GM18873 (cell line): ENCODE results near the gene MROH7.
"Not testable (repeated sequence)": the region's sequence is repeated elsewhere in the genome, so short reads cannot be mapped to it uniquely, and the experiment has no call there.

Source experiments
- ATAC-seq: cut with Tn5 transposase; IDR thresholded peaks from one replicate; pipeline ENCODE4 v1.9.1; 2021; ENCODE audit warnings: mild to moderate bottlenecking, moderate library complexity, moderate number of reproducible peaks; ENCODE audit not compliant: unreplicated experiment, low FRiP score

The MROH7 gene

DNA sequence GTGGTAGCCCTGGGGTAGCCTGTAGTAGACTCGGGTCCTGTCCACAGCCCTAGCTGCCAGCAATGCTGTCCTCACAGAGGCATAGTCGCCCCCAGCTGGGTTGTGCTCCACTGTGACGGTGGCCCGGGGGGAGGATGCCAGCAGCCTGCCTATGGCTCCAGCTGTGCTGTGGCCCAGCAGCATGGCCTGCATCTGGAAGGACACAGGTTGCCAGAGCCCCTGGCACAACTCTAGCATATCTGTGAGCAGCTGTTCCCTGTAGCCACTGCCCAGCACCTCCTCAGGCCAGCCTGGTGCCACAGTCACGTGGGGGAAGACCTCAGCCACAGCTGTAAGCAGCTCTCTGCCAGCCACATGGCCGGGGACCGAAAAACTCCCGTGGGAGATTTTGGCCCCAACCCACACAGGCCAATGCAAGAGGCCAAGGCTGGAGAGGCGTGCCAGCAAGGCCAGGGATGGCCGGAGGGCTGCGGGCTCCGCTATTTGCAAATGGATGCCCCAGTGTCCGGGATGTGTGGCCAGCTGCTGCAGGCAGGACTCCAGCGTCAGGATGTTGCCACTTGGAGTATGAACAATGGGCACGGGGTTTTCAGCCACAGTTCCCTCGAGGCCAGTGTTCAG lies 32.2 kb upstream of the MROH7 start:
- ATAC-seq = no peak

GRCh38 chr1:54610048-54610447 lies 31.5 kb upstream of the MROH7 start:
- ATAC-seq = no peak

DNA sequence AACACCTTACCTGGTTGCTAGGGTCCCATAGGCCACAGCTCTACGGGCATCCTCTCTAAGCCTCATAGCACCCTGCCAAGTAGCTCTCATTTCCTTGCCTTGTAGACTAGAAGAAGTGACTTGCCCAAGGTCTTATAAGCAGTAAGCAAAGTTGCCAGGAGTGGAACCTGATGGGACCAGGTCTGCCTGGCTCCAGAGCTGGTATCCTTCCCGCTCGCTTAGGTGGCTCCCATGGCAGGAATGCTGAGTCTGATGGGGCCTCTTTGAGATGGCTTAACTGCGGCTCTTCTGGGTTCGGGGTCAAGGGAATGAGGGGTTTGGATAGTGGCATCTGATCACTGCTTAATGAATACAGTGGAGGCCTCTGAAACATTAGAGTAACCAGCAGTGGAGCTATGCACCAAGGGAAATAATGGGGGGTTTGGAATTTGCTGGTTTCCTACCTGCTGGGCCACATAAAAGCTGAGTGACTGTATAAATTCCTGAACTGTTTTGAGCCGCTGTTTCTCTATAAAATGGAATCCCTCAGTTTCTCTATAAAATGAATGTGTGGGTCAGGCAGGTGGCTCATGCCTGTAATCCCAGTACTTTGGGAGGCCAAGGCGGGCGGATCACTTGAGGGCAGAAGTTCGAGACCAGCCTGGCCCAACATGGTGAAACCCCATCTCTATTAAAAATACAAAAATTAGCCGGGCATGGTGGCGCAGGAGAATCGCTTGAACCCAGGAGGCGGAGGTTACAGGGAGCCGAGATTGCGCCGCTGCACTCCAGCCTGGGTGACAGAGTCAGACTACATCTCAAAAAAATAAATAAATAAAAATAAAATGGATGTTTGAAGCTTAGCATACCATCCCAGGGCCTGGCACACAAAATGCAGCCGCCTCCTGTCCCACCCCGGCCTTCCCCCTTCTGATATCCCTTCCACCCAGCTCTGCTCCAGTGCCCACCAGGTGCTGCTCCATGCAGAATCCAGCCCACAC lies 30.7 kb upstream of the MROH7 start:
- ATAC-seq = no peak

GRCh38 chr1:54611621-54612020 lies 30.0 kb upstream of the MROH7 start:
- ATAC-seq = no peak

DNA sequence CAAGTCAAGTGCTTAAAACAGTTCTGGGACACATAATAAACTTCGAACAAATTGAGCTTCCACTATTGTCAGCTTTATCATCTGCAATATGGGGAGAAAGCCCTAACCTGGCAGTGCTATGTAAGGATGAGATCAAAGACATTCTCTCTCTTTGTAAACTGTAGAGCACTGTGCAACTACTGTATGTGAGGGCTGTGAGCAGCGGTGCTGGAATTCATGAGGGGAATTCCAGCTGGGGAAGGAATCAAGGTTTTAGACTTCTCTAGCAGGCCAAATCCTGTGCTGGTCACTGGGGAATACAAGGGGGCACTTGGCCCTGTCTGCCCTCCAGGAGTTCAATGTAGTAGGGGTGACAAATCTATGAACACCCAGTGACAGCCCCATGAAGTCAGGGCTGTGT lies 27.6 kb upstream of the MROH7 start:
- ATAC-seq = no peak

DNA sequence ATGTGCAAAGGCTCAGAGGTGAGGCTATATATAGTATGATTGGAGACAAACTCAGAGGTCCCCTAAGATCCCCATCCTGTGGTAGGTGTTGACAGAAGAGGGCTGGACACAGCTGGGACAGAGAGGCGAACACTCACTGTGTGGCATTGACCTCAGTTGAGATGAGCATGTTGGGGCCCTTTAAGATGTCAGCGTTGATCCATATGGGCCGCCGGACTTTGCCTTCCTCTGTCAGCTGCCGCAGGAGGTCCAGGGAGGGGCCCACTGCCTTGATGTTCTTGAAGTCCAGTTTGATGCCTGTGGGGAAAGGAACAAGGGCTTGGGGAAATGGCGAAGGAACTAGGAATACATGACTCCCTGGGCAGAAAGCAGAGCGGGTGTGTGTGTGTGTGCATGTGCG lies 27.0 kb upstream of the MROH7 start:
- no peak for ATAC-seq

DNA sequence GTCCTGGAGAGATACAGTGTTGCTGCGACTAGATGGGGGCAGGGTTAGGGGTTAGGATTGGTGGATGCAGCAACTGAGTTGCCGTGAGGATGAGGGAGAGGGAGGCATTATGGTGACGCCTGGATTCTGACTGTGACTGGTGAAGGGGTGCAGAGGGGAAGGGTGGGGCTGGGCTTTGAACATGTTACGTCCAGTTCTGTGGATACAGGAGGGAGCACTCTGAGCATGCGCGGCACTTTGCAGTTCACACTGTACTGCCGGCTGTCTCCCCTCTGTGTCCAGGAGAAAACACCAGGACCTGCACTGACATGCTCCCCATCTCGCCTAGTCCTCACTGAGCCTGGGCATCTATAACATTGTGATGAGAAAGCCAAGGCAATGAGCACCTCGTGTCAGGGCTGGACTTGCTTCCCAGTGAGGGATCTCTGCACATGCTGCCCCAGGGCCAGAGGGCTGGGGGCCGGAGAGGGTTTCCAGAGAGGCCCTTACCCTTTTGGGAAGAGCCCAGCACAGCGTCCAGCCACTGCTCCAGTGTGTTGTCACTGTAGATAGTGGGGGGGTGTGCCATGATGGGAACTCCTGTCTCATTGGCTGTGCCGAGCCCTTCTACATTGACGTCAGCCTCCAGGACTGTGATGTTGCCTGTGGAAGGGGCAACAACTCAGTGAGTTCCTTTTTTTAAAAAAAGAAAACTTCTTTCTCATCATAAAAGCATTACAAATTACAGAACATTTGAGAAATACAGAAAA lies 25.9 kb upstream of the MROH7 start:
- ATAC-seq = no peak

DNA sequence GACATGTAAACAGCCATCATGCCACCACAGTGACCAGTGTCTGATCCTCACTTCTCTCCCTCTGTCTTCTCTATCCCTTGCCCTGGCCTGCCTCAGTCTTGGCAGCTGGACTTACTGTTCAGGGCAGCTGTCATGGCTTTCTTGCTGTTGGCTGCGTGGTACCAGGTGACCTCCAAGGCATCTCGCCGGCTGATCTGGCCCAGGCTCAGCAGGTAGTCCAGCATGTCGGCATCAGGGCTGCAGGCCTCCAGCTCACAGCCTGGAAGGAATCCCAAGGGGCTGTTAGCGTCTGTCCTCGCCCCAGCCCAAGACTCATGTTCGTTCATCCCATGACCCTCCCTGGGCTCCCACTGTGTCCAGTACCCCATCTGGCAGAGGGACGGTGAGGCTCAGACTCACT lies 21.8 kb upstream of the MROH7 start:
- no peak for ATAC-seq

- no peak for ATAC-seq
Measured at GRCh38 chr1:54623216-54624007, 18.2 kb upstream of the MROH7 start, which contains the start of gene FAM151A. Gene FAM151A (minus strand): TSS chr1:54623525. CDS start chr1:54623395, 130 bp downstream.

GRCh38 chr1:54624466-54625464 lies 16.8 kb upstream of the MROH7 start:
- ATAC-seq = no peak

- ATAC-seq = no peak
Measured at GRCh38 chr1:54627196-54627595, 14.4 kb upstream of the MROH7 start.

DNA sequence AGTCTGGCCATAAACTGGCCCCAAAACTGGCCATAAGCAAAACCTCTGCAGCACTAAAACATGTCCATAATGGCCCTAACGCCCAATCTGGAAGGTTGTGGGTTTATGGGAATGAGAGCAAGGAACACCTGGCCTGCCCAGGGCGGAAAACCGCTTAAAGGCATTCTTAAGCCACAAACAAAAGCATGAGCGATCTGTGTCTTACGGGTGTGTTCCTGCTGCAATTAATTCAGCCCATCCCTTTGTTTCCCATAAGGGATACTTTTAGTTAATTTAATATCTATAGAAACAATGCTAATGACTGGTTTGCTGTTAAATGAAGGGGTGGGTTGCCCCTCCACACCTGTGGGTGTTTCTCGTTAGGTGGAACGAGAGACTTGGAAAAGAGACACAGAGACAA lies 5.8 kb upstream of the MROH7 start:
- not testable (repeated sequence) for ATAC-seq

DNA sequence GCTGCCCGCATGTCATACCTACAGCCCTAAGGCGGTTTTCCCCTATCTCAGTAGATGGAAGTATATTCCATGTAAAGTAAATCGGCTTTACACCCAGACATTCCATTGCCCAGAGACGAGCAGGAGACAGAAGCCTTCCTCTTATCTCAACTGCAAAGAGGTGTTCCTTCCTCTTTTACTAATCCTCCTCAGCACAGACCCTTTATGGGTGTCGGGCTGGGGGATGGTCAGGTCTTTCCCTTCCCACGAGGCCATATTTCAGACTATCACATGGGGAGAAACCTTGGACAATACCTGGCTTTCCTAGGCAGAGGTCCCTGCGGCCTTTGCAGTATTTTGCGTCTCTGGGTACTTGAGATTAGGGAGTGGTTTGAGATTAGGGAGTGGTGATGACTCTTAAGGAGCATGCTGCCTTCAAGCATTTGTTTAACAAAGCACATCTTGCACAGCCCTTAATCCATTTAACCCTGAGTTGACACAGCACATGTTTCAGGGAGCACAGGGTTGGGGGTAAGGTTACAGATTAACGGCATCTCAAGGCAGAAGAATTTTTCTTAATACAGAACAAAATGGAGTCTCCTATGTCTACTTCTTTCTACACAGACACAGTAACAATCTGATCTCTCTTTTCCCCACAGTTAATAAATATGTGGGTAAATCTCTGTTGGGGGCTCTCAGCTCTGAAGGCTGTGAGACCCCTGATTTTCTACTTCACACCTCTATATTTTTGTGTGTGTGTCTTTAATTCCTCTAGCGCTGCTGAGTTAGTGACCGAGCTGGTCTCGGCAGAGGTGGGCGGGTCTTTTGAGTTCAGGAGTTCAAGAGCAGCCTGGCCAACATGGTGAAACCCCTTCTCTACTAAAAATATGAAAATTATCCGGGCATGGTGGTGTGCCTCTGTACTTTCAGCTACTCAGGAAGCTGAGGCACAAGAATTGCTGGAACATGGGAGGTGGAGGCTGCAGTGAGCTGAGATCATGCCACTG lies 4.8 kb upstream of the MROH7 start:
- ATAC-seq = not testable (repeated sequence)

DNA sequence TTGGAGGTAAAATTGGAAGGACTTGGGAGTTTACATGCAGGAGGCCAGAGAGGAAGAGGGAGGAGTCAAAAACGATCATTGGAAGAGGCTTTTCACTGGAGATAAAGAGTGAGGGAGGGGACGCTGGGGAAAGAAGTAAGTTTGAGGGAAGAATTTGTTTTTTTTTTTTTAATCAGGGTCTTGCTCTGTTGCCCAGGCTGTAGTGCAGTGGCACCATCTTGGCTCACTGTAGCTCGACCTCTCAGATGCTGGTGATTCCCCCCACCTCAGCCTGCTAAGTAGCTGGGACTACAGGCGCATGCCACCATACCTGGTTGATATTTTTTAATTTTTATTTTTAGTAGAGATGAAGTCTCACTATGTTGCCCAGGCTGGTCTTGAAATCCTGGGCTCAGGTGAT lies 1.2 kb upstream of the MROH7 start:
- ATAC-seq = no peak

- ATAC-seq = no peak
Measured at GRCh38 chr1:54643736-54644135, 2.1 kb downstream of the MROH7 start.

GRCh38 chr1:54645806-54646676 lies 4.5 kb downstream of the MROH7 start:
- ATAC-seq = no peak
